Osteoblast (primary cell): ENCODE data around the gene ZSCAN16. TPM values are rescaled to one million over a fixed set of nuclear protein-coding genes. Genes with fewer than 3 reads are reported as not detected.
"Not testable (repeated sequence)": the region's sequence is repeated elsewhere in the genome, so short reads cannot be mapped to it uniquely, and the experiment has no call there.

Experiments
- DNase-seq: peaks from one replicate; pipeline ENCODE4 v3.0.0; 2011; ENCODE audit warnings: low spot score, mixed read lengths; ENCODE audit not compliant: insufficient read length; ENCODE audit errors: missing footprints
- H2AFZ ChIP-seq: 2 replicates; pipeline ENCODE4 v1.6.0; 2011; ENCODE audit warnings: mild to moderate bottlenecking, low read length
- H3K27ac ChIP-seq: 2 replicates; pipeline ENCODE4 v1.5.1; 2011; ENCODE audit warnings: mild to moderate bottlenecking, low read depth, low read length, moderate library complexity
- H3K27me3 ChIP-seq: 2 replicates; pipeline ENCODE4 v1.6.0; 2012; ENCODE audit warnings: mild to moderate bottlenecking, control low read depth, inconsistent platforms, low read length, moderate library complexity; ENCODE audit not compliant: insufficient read depth
- H3K36me3 ChIP-seq: 2 replicates; pipeline ENCODE4 v1.5.1; 2011; ENCODE audit warnings: mild to moderate bottlenecking, low read length, control low read depth, moderate library complexity; ENCODE audit not compliant: insufficient read depth
- H3K4me1 ChIP-seq: 2 replicates; pipeline ENCODE4 v1.5.1; 2011; ENCODE audit warnings: mild to moderate bottlenecking, low read length, control low read depth, moderate library complexity; ENCODE audit not compliant: insufficient read depth
- H3K4me2 ChIP-seq: 2 replicates; pipeline ENCODE4 v1.6.0; 2011; ENCODE audit warnings: mild to moderate bottlenecking, low read length; ENCODE audit not compliant: insufficient read depth
- H3K4me3 ChIP-seq: fragments of 200-600 bp; sonication (generic); 3 replicates; pipeline ENCODE4 v1.5.1; 2012; ENCODE audit warnings: mild to moderate bottlenecking, low read length, inconsistent platforms; ENCODE audit not compliant: insufficient read depth
- H3K79me2 ChIP-seq: 2 replicates; pipeline ENCODE4 v1.6.0; 2012; ENCODE audit warnings: mild to moderate bottlenecking, low read length, control low read depth, inconsistent platforms; ENCODE audit not compliant: insufficient read depth
- H3K9me3 ChIP-seq: 2 replicates; pipeline ENCODE4 v1.5.1; 2011; ENCODE audit warnings: low read depth, low read length, control low read depth
- H4K20me1 ChIP-seq: 2 replicates; pipeline ENCODE4 v1.6.0; 2012; ENCODE audit warnings: mild to moderate bottlenecking, low read length, control low read depth; ENCODE audit not compliant: insufficient read depth
- CTCF ChIP-seq: IDR thresholded peaks from 2 replicates; pipeline ENCODE4 v1.5.1; 2011; ENCODE audit warnings: mild to moderate bottlenecking, low read depth, low read length, moderate library complexity; ENCODE audit errors: extremely low read depth
- total RNA-seq: library from RNA; depleted of rRNA; stranded (reverse); fragments of >200 nt; gene quantifications from 2 replicates; pipeline ENCODE4 v1.2.3, GENCODE V29; 2012

Gene ZSCAN16
- total RNA-seq, 1 donor: 3.3 TPM

GRCh38 chr6:28117386-28118050, 6.9 kb upstream of the ZSCAN16 start:
- Histone ChIP-seq H3K9me3 (peaks cover 4% of the 10 kb centered on the region), H3K4me3 (no peak overlapping the region), H3K36me3 (peaks cover 34% of the 10 kb centered on the region), H2AFZ (no peak overlapping the region), H3K27me3 (no peaks in the 10 kb centered on the region), H4K20me1 (no peaks in the 10 kb centered on the region), H3K4me1 (no peaks in the 10 kb centered on the region), H3K4me2 (no peak overlapping the region), H3K27ac (no peak overlapping the region), H3K79me2 (no peaks in the 10 kb centered on the region)
- TF ChIP-seq CTCF: no peak
- no peak for DNase-seq

GRCh38 chr6:28118217-28118616, 6.2 kb upstream of the ZSCAN16 start:
- Histone ChIP-seq H3K27ac (no peak overlapping the region), H4K20me1 (no peaks in the 10 kb centered on the region), H3K4me3 (no peak overlapping the region), H3K4me2 (no peak overlapping the region), H3K4me1 (no peaks in the 10 kb centered on the region), H2AFZ (no peak overlapping the region), H3K79me2 (peaks cover 4% of the 10 kb centered on the region), H3K9me3 (peaks cover 4% of the 10 kb centered on the region), H3K36me3 (peaks cover 38% of the 10 kb centered on the region), H3K27me3 (no peaks in the 10 kb centered on the region)
- TF ChIP-seq CTCF: no peak
- DNase-seq: no peak

GRCh38 chr6:28121876-28122275, 2.5 kb upstream of the ZSCAN16 start:
- Histone ChIP-seq H3K9me3 (no peaks in the 10 kb centered on the region), H4K20me1 (no peaks in the 10 kb centered on the region), H3K27me3 (no peaks in the 10 kb centered on the region), H3K4me1 (peaks cover 4% of the 10 kb centered on the region), H3K36me3 (peaks cover 18% of the 10 kb centered on the region), H3K79me2 (peaks cover 32% of the 10 kb centered on the region), H3K4me2 (no peak overlapping the region), H2AFZ (no peak overlapping the region), H3K27ac (no peak overlapping the region), H3K4me3 (no peak overlapping the region)
- TF ChIP-seq CTCF: no peak
- DNase-seq: no peak

- H3K27me3 ChIP-seq, H3K27ac ChIP-seq, H3K4me2 ChIP-seq, DNase-seq, H3K4me1 ChIP-seq, H4K20me1 ChIP-seq, H3K4me3 ChIP-seq, H2AFZ ChIP-seq, H3K9me3 ChIP-seq: not testable (repeated sequence)
- peaks cover 35% of the 10 kb centered on the region for H3K79me2 ChIP-seq
- peaks cover 18% of the 10 kb centered on the region for H3K36me3 ChIP-seq
Observed at GRCh38 chr6:28122283-28122682, 2.1 kb upstream of the ZSCAN16 start.
